22Rv1 (cell line): Measurements from ENCODE around the gene FGGY.

Source experiments
- ZFX ChIP-seq: fragments of 450-650 bp; IDR thresholded peaks from 2 replicates; pipeline ENCODE4 v1.6.1; 2017; ENCODE audit warnings: antibody characterized with exemption, borderline replicate concordance
- TF ChIP-seq, protein P1 (sequence below): fragments of 450-650 bp; IDR thresholded peaks from 2 replicates; pipeline ENCODE4 v1.5.1; 2017; ENCODE audit warnings: mild to moderate bottlenecking

DNA sequence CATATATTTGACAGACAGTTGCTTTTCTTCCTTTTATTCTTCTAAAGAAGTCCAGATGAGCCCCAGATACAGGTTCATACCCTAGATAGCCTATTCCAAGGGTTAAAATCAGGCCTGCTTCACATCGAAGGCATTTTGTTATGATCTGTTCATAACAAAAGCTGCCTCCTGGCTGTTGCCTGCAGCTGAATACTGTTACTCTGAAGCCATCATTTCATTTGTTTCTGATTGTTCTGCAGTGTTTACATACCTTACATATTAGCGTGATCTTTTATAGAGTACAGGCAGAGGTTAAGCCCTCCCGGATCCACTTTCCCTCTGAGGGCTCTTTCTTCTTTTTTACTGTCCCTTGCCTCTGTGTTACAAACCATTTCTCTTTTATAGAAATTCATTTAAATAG is 298.9 kb downstream of the FGGY start:
- TF ChIP-seq, protein P1, sequence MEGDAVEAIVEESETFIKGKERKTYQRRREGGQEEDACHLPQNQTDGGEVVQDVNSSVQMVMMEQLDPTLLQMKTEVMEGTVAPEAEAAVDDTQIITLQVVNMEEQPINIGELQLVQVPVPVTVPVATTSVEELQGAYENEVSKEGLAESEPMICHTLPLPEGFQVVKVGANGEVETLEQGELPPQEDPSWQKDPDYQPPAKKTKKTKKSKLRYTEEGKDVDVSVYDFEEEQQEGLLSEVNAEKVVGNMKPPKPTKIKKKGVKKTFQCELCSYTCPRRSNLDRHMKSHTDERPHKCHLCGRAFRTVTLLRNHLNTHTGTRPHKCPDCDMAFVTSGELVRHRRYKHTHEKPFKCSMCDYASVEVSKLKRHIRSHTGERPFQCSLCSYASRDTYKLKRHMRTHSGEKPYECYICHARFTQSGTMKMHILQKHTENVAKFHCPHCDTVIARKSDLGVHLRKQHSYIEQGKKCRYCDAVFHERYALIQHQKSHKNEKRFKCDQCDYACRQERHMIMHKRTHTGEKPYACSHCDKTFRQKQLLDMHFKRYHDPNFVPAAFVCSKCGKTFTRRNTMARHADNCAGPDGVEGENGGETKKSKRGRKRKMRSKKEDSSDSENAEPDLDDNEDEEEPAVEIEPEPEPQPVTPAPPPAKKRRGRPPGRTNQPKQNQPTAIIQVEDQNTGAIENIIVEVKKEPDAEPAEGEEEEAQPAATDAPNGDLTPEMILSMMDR, result no peak
- no peak for TF ChIP-seq ZFX
